ENCODE results near the gene RNF141. TPM values are rescaled to one million over a fixed set of nuclear protein-coding genes. Genes with fewer than 3 reads are reported as not detected.

The RNF141 gene
- total RNA-seq, 1 donor from 2014 or later: 50.0 TPM

DNA sequence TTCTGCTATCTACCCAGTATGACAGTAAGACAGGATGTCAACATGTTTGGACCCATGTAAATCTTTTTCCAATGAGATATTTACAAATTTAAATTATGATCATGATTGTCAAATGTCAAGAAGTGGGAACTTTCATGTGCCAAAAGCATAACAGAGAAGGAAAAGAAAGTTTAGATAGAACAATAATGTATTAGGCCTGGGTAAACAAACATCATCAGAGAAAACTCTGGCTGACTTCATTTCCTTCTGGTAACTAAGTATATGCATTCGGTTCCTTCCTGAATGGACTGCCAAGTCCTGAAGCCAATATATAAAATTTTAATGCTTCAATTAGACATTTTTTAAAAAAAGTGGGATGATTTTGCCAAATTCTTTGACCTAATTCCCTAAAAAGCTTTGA, 16.5 kb downstream of the RNF141 start:
- Histone ChIP-seq H3K4me3 (no peak overlapping the region), H3K9me3 (no peaks in the 10 kb centered on the region), H3K4me1 (no peaks in the 10 kb centered on the region), H3K27me3 (no peaks in the 10 kb centered on the region), H3K27ac (no peak overlapping the region), H3K36me3 (peaks cover 92% of the 10 kb centered on the region)
- no peak for ATAC-seq
- intact Hi-C loops (cut with DNase I): no loop called here
- TF ChIP-seq, protein P1, sequence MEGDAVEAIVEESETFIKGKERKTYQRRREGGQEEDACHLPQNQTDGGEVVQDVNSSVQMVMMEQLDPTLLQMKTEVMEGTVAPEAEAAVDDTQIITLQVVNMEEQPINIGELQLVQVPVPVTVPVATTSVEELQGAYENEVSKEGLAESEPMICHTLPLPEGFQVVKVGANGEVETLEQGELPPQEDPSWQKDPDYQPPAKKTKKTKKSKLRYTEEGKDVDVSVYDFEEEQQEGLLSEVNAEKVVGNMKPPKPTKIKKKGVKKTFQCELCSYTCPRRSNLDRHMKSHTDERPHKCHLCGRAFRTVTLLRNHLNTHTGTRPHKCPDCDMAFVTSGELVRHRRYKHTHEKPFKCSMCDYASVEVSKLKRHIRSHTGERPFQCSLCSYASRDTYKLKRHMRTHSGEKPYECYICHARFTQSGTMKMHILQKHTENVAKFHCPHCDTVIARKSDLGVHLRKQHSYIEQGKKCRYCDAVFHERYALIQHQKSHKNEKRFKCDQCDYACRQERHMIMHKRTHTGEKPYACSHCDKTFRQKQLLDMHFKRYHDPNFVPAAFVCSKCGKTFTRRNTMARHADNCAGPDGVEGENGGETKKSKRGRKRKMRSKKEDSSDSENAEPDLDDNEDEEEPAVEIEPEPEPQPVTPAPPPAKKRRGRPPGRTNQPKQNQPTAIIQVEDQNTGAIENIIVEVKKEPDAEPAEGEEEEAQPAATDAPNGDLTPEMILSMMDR (IDR thresholded peaks at IDR 0.05): no peak
- DNase-seq: no peak

DNA sequence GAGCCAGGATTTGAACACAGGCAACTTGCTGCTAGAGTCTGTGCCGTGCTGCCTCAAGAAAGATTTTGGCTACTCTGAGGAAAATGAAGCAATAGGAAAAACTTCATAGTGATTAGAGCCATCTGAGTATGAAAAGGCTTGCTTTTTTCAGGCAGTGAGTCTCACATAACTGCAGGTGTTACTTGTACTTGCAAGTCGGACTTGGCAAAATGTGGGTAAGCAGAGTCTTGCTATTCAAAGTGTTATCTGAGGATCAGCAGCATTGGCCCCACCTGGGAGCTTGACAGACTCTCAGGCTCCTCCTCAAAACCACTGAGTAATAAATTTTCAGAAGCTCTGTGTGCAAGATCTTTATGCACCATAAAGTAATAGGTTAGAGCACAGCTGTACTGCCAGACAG, 18.1 kb downstream of the RNF141 start:
- intact Hi-C loops (cut with DNase I): no loop called here
- Histone ChIP-seq H3K4me3 (no peak overlapping the region), H3K27me3 (no peaks in the 10 kb centered on the region), H3K9me3 (no peaks in the 10 kb centered on the region), H3K27ac (no peak overlapping the region), H3K36me3 (peaks cover 86% of the 10 kb centered on the region), H3K4me1 (no peaks in the 10 kb centered on the region)
- no peak for DNase-seq
- TF ChIP-seq, protein P1 (IDR thresholded peaks at IDR 0.05): no peak
- ATAC-seq: no peak

DNA sequence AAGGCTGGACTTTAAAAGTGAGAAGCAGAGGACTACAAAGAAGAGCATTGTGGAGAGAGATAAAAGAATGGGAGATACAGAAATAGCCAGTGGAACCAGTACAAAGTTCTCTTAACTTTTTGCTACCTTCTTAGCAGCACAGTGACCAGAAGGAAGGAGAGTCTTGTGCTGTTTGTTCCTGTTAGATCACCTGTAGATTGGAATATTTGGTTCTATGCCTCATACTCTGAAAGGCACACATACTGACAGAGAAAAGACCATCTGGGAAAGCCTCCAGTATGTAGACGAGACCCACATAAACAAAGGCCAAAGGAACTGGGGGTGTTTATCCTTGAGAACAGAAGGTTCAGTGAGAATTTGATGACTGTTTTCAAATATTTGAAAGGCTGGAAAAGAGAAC, 18.7 kb downstream of the RNF141 start:
- TF ChIP-seq, protein P1 (IDR thresholded peaks at IDR 0.05): no peak
- intact Hi-C loops (cut with DNase I): no loop called here
- DNase-seq (no peak), ATAC-seq (no peak)
- Histone ChIP-seq H3K4me3 (no peak overlapping the region), H3K27me3 (no peaks in the 10 kb centered on the region), H3K36me3 (peaks cover 80% of the 10 kb centered on the region), H3K4me1 (no peaks in the 10 kb centered on the region), H3K9me3 (no peaks in the 10 kb centered on the region), H3K27ac (no peak overlapping the region)

DNA sequence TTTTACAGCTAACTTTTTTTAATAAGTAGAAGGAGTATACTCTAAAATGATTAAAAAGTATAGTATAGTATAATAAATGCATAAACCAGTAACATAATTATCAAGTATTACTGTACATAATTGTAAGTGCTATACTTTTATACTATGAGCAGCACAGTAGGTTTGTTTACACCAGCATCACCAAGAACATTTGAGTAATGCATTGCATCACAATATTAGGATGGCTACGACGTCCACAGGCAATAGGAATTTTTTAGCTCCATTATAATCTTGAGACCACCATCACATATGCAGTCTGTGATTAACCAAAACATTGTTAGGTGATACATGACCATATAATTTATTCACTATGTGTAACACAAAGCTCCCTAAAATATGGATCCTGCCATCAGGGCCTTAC, 20.4 kb downstream of the RNF141 start:
- Histone ChIP-seq H3K9me3 (no peaks in the 10 kb centered on the region), H3K27me3 (no peaks in the 10 kb centered on the region), H3K36me3 (peaks cover 75% of the 10 kb centered on the region), H3K4me3 (no peak overlapping the region), H3K27ac (no peak overlapping the region), H3K4me1 (no peaks in the 10 kb centered on the region)
- DNase-seq (no peak), ATAC-seq (no peak)
- TF ChIP-seq, protein P1 (IDR thresholded peaks at IDR 0.05): no peak
- intact Hi-C loops (cut with DNase I): no loop called here

DNA sequence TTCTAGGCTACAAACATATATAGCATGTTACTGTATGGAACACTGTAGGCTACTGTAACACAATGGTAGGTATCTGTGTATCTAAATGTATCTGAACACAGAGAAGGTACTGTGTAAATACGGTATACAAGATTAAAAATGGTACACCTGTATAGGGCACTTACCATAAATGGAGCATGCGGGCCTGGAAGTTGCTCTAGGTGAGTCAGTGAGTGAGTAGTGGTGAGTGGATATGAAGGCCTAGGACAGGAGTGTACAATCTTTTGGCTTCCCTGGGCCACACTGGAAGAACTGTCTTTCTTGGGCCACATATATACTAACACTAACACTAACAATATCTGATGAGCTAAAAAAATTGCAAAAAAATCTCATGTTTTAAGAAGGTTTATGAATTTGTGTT, 21.4 kb downstream of the RNF141 start:
- peaks cover 3% of the 10 kb centered on the region for H3K4me1 ChIP-seq
- H3K36me3 ChIP-seq: peaks cover 66% of the 10 kb centered on the region
- no peak overlapping the region for H3K4me3 ChIP-seq
- intact Hi-C loops (cut with DNase I): no loop called here
- no peaks in the 10 kb centered on the region for H3K9me3 ChIP-seq
- no peak for ATAC-seq
- no peak overlapping the region for H3K27ac ChIP-seq
- no peaks in the 10 kb centered on the region for H3K27me3 ChIP-seq
- DNase-seq: no peak
- TF ChIP-seq, protein P1 (IDR thresholded peaks at IDR 0.05): no peak

DNA sequence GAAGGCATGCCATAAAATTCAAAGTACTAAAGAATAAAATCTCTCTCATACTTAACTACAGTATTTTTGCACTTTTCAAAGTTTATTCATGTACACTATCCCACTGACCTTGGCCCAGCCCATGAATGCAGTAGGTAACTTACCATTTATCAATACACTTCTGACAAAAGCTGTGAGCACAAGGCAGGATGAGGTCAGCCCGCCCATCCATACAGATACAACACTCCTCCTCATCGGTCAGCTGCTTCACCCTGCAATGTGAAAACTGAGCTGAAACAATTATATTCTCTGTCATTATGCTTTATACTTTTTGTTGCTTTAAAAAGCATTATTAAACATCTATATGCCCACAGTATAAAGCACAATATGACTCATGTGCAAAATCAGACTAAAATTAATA, 22.1 kb downstream of the RNF141 start:
- peaks cover 59% of the 10 kb centered on the region for H3K36me3 ChIP-seq
- ATAC-seq: no peak
- no peak overlapping the region for H3K4me3 ChIP-seq
- no peak overlapping the region for H3K27ac ChIP-seq
- intact Hi-C loops (cut with DNase I): no loop called here
- H3K4me1 ChIP-seq: peaks cover 6% of the 10 kb centered on the region
- TF ChIP-seq, protein P1 (IDR thresholded peaks at IDR 0.05): no peak
- H3K27me3 ChIP-seq: no peaks in the 10 kb centered on the region
- no peaks in the 10 kb centered on the region for H3K9me3 ChIP-seq
- DNase-seq: no peak

All from upper lobe of right lung (tissue), 1 donor.